Stimulated activated CD8-positive, alpha-beta memory T cell treated with anti-CD3 and anti-CD28 coated beads, Interleukin-7, amount 100 ng/mL, for 1 hour (primary cell): ENCODE results near the gene ELMO2.
A peak's percentile ranks its signal among the peaks of the same experiment; 100 is the strongest.
"Not testable (repeated sequence)": the region's sequence is repeated elsewhere in the genome, so short reads cannot be mapped to it uniquely, and the experiment has no call there.

Source experiments
- DNase-seq, 2 donors: peaks; one replicate each; pipeline ENCODE4 v3.0.0-alpha.2; 2020; ENCODE audit warnings: low read depth in 2 of 2

The ELMO2 gene

GRCh38 chr20:46406986-46407670 lies 713 bp upstream of the ELMO2 start:
- DNase-seq: peak; percentile 39 to 65

GRCh38 chr20:46402331-46402811 lies 4.0 kb downstream of the ELMO2 start:
- DNase-seq: no peak

GRCh38 chr20:46401478-46401860 lies 4.9 kb downstream of the ELMO2 start:
- DNase-seq: no peak

- DNase-seq: no peak
Observed at GRCh38 chr20:46400828-46401477, 5.5 kb downstream of the ELMO2 start.

GRCh38 chr20:46400253-46400652 lies 6.2 kb downstream of the ELMO2 start:
- no peak for DNase-seq

- DNase-seq: no peak
Observed at GRCh38 chr20:46399401-46399800, 7.0 kb downstream of the ELMO2 start.

GRCh38 chr20:46398963-46399362 lies 7.5 kb downstream of the ELMO2 start:
- DNase-seq: no peak

GRCh38 chr20:46396052-46396740 lies 10.2 kb downstream of the ELMO2 start:
- no peak for DNase-seq

GRCh38 chr20:46394872-46395760 lies 11.3 kb downstream of the ELMO2 start:
- no peak for DNase-seq

- no peak for DNase-seq
Observed at GRCh38 chr20:46393967-46394366, 12.4 kb downstream of the ELMO2 start.

GRCh38 chr20:46388937-46389336 lies 17.5 kb downstream of the ELMO2 start:
- DNase-seq: no peak

- no peak for DNase-seq
Observed at GRCh38 chr20:46388201-46388836, 18.1 kb downstream of the ELMO2 start.

GRCh38 chr20:46387054-46387453 lies 19.4 kb downstream of the ELMO2 start:
- not testable (repeated sequence) for DNase-seq

GRCh38 chr20:46378412-46379009 lies 27.9 kb downstream of the ELMO2 start:
- DNase-seq: no peak

- no peak for DNase-seq
Observed at GRCh38 chr20:46377518-46377917, 28.9 kb downstream of the ELMO2 start.

- DNase-seq: no peak
Observed at GRCh38 chr20:46376196-46376785, 30.1 kb downstream of the ELMO2 start.

- DNase-seq: no peak
Observed at GRCh38 chr20:46375771-46376170, 30.6 kb downstream of the ELMO2 start.

GRCh38 chr20:46374383-46374782 lies 32.0 kb downstream of the ELMO2 start:
- no peak for DNase-seq

GRCh38 chr20:46371656-46372055 lies 34.8 kb downstream of the ELMO2 start:
- DNase-seq: no peak

- DNase-seq: no peak
Observed at GRCh38 chr20:46368902-46369268, 37.5 kb downstream of the ELMO2 start.
